Endothelial cell of umbilical vein (primary cell): Measurements from ENCODE around the gene DHX9. TPM values are rescaled to one million over a fixed set of nuclear protein-coding genes. Genes with fewer than 3 reads are reported as not detected.

ENCODE experiments used
- BruUV-seq: library from RNA; stranded (reverse); fragments of 400-500 nt; replicated peaks from 2 replicates; lab custom pipeline; 2021; lab: Mats Ljungman, UMichigan
- CTCF ChIA-PET: fragments of 300-600, 350-600 bp; sonication (Branson Sonifier 250); formaldehyde crosslinking; loops from one replicate; lab custom pipeline; 2021; ENCODE audit warnings: antibody characterized with exemption, inconsistent platforms; lab: Charles Lee
- POLR2A ChIA-PET: fragments of 300-600, 350-600 bp; sonication (Branson Sonifier 250); formaldehyde crosslinking; loops from one replicate; lab custom pipeline; 2021; ENCODE audit warnings: antibody characterized with exemption, inconsistent platforms; lab: Charles Lee
- DNase-seq: peaks from one replicate; pipeline ENCODE4 v3.0.0-alpha.2; 2011; ENCODE audit warnings: low read depth, low spot score
- FAIRE-seq: peaks from 2 replicates; lab custom pipeline; 2011; peaks lifted over from hg19 to GRCh38; lab: Jason Lieb, UNC
- H2AFZ ChIP-seq: 2 replicates; pipeline ENCODE4 v1.6.0; 2012; ENCODE audit warnings: low read depth, low read length, control low read depth, inconsistent platforms
- H3K27ac ChIP-seq: 2 replicates; pipeline ENCODE4 v1.5.1; 2011; ENCODE audit warnings: low read depth, mild to moderate bottlenecking, control low read depth, low read length, moderate library complexity; ENCODE audit not compliant: insufficient read depth
- H3K27me3 ChIP-seq, 2 experiments: 2 replicates each; pipeline versions ENCODE4 v1.6.0 to v1.6.1; 2011; ENCODE audit warnings: low read length in 2 of 2, mixed read lengths in 1 of 2; ENCODE audit not compliant: control insufficient read depth in 2 of 2, insufficient read depth in 2 of 2
- H3K36me3 ChIP-seq, 2 experiments: 2 replicates in 1 of 2; 3 replicates in 1 of 2; pipeline ENCODE4 v1.5.1; 2011; ENCODE audit warnings: low read length in 2 of 2, mild to moderate bottlenecking in 1 of 2, moderate library complexity in 1 of 2; ENCODE audit not compliant: control insufficient read depth in 2 of 2, insufficient read depth in 2 of 2; ENCODE audit errors: extremely low read depth in 1 of 2
- H3K4me1 ChIP-seq: 3 replicates; pipeline ENCODE4 v1.5.1; 2011; ENCODE audit warnings: mild to moderate bottlenecking, low read length; ENCODE audit not compliant: control insufficient read depth, insufficient read depth; ENCODE audit errors: extremely low read depth
- H3K4me2 ChIP-seq: 2 replicates; pipeline ENCODE4 v1.6.1; 2011; ENCODE audit warnings: low read length, control low read depth, mixed read lengths; ENCODE audit not compliant: insufficient read depth
- H3K4me3 ChIP-seq, 3 experiments: fragments of 200-600 bp in 1 of 3; sonication (generic), shearing (Covaris generic) in 1 of 3; replicated peaks in 1 of 3; 2 replicates each; pipeline ENCODE4 v1.5.1; 2011 to 2016; ENCODE audit warnings: control low read depth in 3 of 3, low read length in 3 of 3, mild to moderate bottlenecking in 2 of 3, inconsistent platforms in 1 of 3, low read depth in 1 of 3, moderate library complexity in 1 of 3; ENCODE audit not compliant: insufficient read depth in 1 of 3
- H3K79me2 ChIP-seq: 2 replicates; pipeline ENCODE4 v1.6.0; 2012; ENCODE audit warnings: low read length, inconsistent platforms; ENCODE audit not compliant: control insufficient read depth, insufficient read depth
- H3K9ac ChIP-seq: replicated peaks from 2 replicates; pipeline ENCODE3; 2011; ENCODE audit warnings: low read length, control low read depth; ENCODE audit not compliant: insufficient read depth; ENCODE audit errors: extremely low read depth
- H3K9me1 ChIP-seq: replicated peaks from 3 replicates; pipeline ENCODE4 v1.6.0; 2011; ENCODE audit warnings: mild to moderate bottlenecking, low read length; ENCODE audit not compliant: control insufficient read depth, insufficient read depth; ENCODE audit errors: extremely low read depth
- H3K9me3 ChIP-seq: replicated peaks from 2 replicates; pipeline ENCODE4 v1.5.1; 2012; ENCODE audit warnings: low read length, inconsistent platforms; ENCODE audit not compliant: control insufficient read depth, insufficient read depth
- H4K20me1 ChIP-seq: replicated peaks from 2 replicates; pipeline ENCODE3; 2011; ENCODE audit warnings: mild to moderate bottlenecking, low read length; ENCODE audit not compliant: control insufficient read depth, insufficient read depth; ENCODE audit errors: extremely low read depth
- EZH2 ChIP-seq: IDR thresholded peaks from 2 replicates; pipeline ENCODE4 v1.6.1; 2012; ENCODE audit warnings: borderline replicate concordance, low read depth, mild to moderate bottlenecking, moderate library complexity, low read length, inconsistent platforms; ENCODE audit not compliant: severe bottlenecking
- POLR2A ChIP-seq: IDR thresholded peaks from 2 replicates; pipeline ENCODE4 v1.6.1; 2012; ENCODE audit warnings: low read depth, mild to moderate bottlenecking, control low read depth, low read length
- POLR2AphosphoS5 ChIP-seq: IDR thresholded peaks from 2 replicates; pipeline ENCODE4 v1.6.1; 2012; ENCODE audit warnings: low read depth, mild to moderate bottlenecking, control low read depth, low read length, moderate library complexity; ENCODE audit not compliant: insufficient read depth
- dilution Hi-C: fragments of 300-500 bp; cut with MboI; formaldehyde crosslinking; loops from one replicate; pipeline ENCODE4 v1.15.0; 2019; ENCODE audit warnings: low sequenced_read_pairs; ENCODE audit not compliant: extremely low pct_ligation_motif_present
- intact Hi-C: fragments of 100-400 bp; cut with micrococcal nuclease; formaldehyde crosslinking; loops from one replicate; pipeline ENCODE4 v1.10.0; 2022
- polyA plus RNA-seq, 4 experiments: library from polyadenylated mRNA; depleted of rRNA in 3 of 4; stranded (reverse) in 3 of 4; unstranded in 1 of 4; fragments of >200 nt; gene quantifications; 2 replicates each; pipeline versions ENCODE4 v1.2.1 to v1.2.3, GENCODE V29; 2011 to 2012; ENCODE audit warnings: missing spikeins in 1 of 4
- total RNA-seq: library from RNA; stranded (reverse); gene quantifications from 2 replicates; pipeline ENCODE4 v1.2.3, GENCODE V29; 2021

The DHX9 gene
- total and polyA plus RNA-seq, 2 donors (not counting 3 experiments of a cell fraction or from before 2014, with no cell fraction given) = 142 to 220 TPM

GRCh38 chr1:182869241-182869666 is 30.1 kb downstream of the DHX9 start:
- DNase-seq (no peak), FAIRE-seq (no peak)
- intact Hi-C loops (no loop called here), dilution Hi-C loops (no loop called here)
- no peak overlapping the region for H3K27ac ChIP-seq
- no peaks in the 10 kb centered on the region for H4K20me1 ChIP-seq
- no peak overlapping the region for H3K4me2 ChIP-seq
- TF ChIP-seq EZH2 = no peak
- peak; percentile 14 for TF ChIP-seq POLR2A
- no peaks in the 10 kb centered on the region for H3K27me3 ChIP-seq
- no peaks in the 10 kb centered on the region for H3K4me1 ChIP-seq
- POLR2A ChIA-PET = interaction anchor here (0.8 kb wide), 1 partner anchor 13 kb away, joined by 3 read pairs; no protein-coding TSS in a partner anchor
- H2AFZ ChIP-seq = no peak overlapping the region
- CTCF ChIA-PET = no interaction called here
- no peak overlapping the region for H3K4me3 ChIP-seq
- no peaks in the 10 kb centered on the region for H3K9me1 ChIP-seq
- H3K9ac ChIP-seq = no peak overlapping the region
- peaks cover 23% of the 10 kb centered on the region for H3K79me2 ChIP-seq
- H3K36me3 ChIP-seq = peaks cover 13 to 47% of the 10 kb centered on the region in 2 experiments
- BruUV-seq = no TSS peak
- H3K9me3 ChIP-seq = no peaks in the 10 kb centered on the region

- TF ChIP-seq POLR2AphosphoS5 = no peak
- no peak for DNase-seq
- Histone ChIP-seq H3K4me2 (no peak overlapping the region), H3K36me3 (peaks cover 21 to 55% of the 10 kb centered on the region in 2 experiments), H3K9ac (no peak overlapping the region), H4K20me1 (no peaks in the 10 kb centered on the region), H3K27ac (no peak overlapping the region), H2AFZ (no peak overlapping the region), H3K79me2 (peaks cover 17% of the 10 kb centered on the region), H3K4me3 (no peak overlapping the region), H3K9me3 (no peaks in the 10 kb centered on the region), H3K9me1 (no peaks in the 10 kb centered on the region), H3K4me1 (no peaks in the 10 kb centered on the region), H3K27me3 (no peaks in the 10 kb centered on the region)
- intact Hi-C loops = no loop called here
- FAIRE-seq = no peak
- dilution Hi-C loops = no loop called here
- no TSS peak for BruUV-seq
- ChIA-PET POLR2A (no interaction called here), CTCF (no interaction called here)
Measured at GRCh38 chr1:182872881-182873280, 33.7 kb downstream of the DHX9 start.
